Measurements from ENCODE around the gene LRFN4. TPM values are rescaled to one million over a fixed set of nuclear protein-coding genes. Genes with fewer than 3 reads are reported as not detected.

Gene LRFN4
- total and polyA plus RNA-seq, 10 of the 15 experiments (the other 5 are each of a cell fraction or from before 2014, with no cell fraction given) = 0.03 to 43.8 (median 4.9) TPM

DNA sequence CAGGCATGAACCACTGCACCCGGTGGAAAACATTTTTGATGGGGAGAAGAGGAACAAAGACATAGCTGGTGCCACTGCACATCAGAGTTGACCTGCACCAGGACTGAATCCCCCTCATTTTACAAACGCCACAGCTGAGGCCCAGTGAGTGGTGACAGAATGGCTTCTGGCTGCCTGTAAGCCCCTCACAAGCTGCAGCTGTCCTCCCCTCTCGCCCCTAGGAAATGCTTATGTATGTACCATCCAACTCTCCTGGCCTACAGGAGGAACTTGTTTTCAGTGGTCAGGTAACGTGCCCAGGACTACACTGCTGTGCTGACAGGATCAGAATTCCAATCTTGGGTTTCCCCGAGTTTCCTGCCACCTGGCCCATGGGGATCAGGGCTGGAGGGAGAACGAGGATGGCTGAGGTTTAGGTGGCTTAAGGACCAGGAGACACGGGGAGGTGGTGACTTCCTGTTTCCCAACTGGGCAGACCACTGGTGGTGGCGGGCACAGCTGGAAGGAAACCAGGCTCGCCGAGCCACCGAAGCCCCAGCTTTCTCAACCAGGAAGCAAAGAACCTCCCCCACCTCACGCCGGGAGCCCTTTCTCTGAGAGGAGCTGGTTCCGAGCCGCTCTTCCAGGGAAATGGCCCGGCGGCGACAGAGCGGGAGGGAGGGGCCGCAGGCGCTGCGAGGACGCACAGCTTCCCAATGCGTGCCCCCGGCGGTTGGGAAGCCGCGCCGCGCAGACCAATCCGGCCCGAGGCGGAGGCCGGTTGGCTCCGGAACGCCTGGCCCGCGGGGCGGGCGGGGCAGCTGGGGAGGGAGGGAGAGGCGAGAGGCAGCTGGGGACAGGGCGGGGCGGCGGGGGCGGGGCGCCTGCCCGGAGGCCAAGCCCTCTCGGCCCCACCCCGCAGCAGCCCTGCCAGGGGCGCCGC lies 1.0 kb upstream of the LRFN4 start (continued):
- peak; percentile 45; the same call in 1 of the 2 replicates for TF ChIP-seq NFYB (IDR thresholded peaks at IDR 0.05; ENCODE audit: insufficient read depth, low read depth, low read length)
- no peak for TF ChIP-seq BCL11A (IDR thresholded peaks at IDR 0.05; ENCODE audit: low read depth, low read length)
- no peak for TF ChIP-seq SMC3 (IDR thresholded peaks at IDR 0.05; ENCODE audit: borderline replicate concordance, low read length)
- TF ChIP-seq BACH1 (IDR thresholded peaks at IDR 0.05; ENCODE audit: borderline replicate concordance) = peak; percentile 13; the same call in 1 of the 2 replicates
- TF ChIP-seq BCL3 (IDR thresholded peaks at IDR 0.05; ENCODE audit: borderline replicate concordance, insufficient read depth, low read depth, low read length, poor library complexity, severe bottlenecking) = no peak
- 0 out of 2 replicates have a peak, but pooled peaks have one; percentile 32 for TF ChIP-seq STAT1 (conservative IDR thresholded peaks at IDR 0.05)
- no peak for TF ChIP-seq PAX8 (IDR thresholded peaks at IDR 0.05)
- no peak for TF ChIP-seq ELK1 (IDR thresholded peaks at IDR 0.05; ENCODE audit: low read depth, low read length)
- no peak; the same call in 1 of the 2 replicates for TF ChIP-seq MXI1 (IDR thresholded peaks at IDR 0.05; ENCODE audit: low read depth, low read length)
- peak; percentile 52; the same call in 1 of the 2 replicates for TF ChIP-seq RB1 (IDR thresholded peaks at IDR 0.05; ENCODE audit: borderline replicate concordance)
